NCI-H2196 treated with DMSO at 0.1 percent for 48 hours (cell line): ENCODE measurements around the gene ADCY7.

Experiments
- DNase-seq: peaks from one replicate; lab custom pipeline; 2025; ENCODE audit not compliant: unreplicated experiment; lab: John Stamatoyannopoulos, UW

The ADCY7 gene

DNA sequence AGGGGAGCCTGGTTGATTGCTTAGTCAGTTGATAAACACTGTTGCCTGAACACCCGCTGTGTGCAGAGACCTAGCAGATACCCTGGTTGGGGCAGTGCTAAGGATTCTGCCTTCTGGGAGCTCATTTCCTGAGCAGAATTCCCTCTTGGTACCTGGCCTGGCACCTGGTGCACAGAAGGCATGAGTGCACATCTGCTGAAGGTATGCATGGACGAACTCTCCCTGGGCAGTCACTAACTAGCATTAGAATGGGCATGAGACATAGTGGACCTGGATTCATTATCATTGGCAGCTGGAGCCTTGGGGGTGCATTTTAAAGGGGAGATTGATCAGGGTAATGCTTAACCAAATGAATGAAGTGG lies 13.1 kb downstream of the ADCY7 start:
- DNase-seq: no peak

DNA sequence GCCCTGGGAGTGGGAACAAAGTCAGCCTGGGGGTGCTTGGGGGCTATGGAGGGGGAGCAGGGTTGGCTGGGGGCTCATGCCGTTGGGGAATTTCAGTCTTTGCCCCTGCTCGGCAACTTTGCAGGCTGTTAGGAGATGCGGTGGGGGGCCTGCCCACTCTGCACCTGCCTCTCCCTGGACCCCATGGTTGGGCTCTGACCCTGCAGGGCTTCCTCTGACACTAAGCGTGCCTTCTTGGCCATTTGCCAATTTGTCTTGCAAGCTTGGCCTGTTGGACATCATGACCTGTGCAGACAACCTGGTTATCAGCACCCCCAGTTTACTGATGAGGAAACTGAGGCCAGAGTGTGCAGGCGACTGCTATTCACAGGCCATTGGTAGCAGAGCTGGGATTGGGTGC lies 14.6 kb downstream of the ADCY7 start:
- no peak for DNase-seq

DNA sequence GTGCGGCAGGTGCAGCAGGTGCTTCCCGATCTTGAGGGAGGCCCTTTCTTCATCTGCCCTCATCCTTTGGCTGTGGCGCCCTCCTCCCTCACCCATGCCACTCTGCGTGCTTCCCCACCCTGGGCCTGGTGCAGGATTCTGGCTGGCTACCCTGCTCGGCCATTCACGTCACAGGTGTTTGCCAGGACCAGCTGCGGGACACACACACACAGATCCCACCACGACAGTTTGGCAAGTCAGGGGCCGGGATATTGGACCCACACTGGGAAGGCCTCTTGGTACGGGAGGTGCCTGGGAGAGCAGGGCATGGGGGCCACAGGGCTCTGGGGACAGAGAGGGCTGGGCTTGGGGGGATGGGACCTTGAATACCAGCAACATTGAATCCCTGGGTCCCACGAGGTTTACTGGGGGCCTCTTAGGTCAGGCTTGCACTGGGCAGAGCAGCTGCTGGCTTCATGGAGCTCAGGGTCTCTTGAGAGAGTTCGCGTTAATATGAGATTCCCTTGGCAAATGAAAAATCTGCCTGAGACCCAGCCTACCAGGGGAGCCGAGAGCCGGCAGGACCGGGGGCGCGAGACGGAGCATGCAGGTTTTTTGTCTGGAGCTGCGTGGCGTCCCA lies 15.1 kb downstream of the ADCY7 start:
- no peak for DNase-seq

DNA sequence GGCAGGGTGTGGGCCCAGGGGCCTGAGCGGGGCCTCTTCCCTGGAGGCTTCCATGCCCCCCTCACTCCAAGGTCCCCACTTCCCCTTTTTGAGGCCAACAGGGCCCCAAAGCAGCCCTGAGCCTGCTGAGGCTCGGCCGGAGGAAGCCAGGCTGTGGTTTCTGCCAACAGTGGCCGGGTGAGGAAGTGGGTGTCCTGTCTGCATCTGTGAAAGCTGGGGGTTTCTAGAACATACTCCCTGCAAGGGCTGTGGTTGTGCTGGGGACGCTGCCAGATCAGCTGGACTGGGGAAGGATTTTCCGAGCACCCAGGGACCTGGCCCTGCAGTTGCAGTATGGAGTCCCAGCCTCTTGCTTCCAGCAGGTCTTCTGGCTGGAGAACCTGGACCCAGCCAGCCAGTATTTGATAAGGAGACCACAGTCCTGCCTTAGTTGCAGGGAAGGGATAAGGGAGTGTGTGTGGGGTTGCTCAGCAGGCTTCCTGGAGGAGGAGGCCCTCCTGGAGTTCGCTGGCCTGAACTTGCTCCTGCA lies 15.7 kb downstream of the ADCY7 start:
- no peak for DNase-seq

DNA sequence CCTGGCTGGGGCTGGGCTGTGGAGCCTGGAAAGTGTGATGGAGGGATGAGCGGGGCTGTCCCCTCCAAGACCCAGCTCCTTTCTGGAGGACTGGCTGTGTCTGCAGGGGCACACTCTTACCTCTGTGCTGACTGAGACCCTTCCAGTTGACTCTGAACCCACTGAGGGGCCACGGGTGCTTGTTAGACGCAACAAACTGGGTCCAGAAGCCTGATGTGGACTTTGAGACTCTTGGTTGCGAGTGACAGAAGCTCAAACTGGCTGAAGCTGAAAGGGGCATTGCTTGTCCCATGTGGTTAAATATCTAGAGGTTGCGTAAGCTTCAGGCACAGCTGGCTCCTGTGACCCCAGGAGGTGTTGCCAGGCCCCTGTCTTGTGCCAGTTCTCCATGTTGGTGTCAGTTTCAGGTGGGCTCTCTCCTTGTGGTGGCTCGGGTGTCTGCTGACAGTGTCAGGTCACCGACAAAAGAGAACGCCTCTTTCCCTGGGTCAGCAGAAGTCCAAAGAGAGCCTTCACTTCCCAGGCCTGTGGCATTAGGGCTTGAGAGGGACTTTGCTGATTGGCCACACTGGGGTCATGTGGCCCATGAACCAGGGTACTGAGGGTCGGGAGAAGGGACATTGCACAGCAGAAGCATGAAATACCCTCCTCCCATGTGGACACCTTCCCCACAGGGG lies 16.7 kb downstream of the ADCY7 start:
- no peak for DNase-seq

DNA sequence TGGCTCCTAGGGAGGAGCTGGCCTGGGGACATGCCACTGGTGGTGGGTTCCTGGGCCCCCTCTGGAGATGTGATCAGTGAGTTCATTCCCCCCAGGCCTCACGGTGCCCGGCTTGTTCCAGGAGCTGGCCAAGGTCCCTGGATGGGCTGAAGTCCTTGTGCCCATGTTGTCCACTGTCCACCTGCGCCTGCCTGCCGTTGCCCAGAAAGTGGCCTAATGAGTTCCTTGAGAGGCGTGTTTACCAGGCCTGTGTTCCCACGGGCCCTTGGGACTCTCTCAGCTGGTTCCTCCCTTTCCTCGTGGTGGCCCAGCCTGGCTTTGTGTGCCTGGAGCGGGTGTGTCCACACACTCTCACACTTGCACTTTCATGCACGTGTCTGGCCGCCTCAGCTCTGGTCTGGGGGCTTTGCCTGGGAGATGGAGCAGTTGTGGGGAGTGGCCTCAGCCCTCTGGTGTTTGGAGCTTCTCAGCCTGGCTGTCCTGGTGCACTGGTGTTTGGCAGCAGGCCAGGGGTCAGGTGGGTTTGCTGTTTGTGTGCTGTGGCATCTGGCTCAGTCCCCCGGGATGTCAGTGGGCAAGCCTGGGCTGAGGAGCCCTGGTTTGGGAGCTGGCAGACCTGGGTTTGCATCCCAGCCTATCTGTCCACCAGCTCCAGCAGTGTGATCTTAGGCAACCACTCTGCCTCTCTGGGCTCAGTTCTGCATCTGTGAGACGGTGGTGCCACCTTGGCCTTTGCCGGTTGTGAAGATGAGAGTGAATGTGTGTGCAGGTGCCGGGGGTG lies 18.0 kb downstream of the ADCY7 start:
- DNase-seq: no peak

DNA sequence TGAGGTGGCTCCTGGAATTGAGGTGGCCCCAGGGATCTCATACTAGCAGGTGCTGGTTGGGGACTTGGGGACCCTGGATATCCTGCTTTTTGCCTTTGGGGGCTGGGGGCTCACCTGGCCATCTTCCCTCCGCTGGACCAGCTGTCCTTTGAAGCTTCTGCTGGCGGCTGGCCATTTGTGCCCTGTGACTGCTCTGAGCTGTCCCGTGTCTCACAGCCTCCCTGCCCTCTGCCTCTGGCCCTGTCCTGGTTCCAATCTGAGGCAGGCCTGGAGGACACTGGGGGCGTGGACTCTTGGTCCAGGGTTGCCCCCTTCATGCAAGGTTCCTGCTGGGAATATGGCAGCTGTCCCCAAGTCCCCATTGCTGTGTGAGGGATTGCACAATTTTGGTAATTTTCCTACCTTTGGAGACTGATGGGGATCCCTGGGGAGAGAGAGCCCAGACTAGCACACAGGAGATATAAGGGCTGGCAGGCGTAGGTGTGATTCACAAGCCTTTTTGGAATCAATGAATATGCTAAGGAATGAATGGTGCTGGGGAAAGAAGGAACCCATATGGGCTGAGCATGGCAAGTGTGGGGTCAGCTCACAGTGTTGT lies 19.2 kb downstream of the ADCY7 start:
- DNase-seq: no peak

DNA sequence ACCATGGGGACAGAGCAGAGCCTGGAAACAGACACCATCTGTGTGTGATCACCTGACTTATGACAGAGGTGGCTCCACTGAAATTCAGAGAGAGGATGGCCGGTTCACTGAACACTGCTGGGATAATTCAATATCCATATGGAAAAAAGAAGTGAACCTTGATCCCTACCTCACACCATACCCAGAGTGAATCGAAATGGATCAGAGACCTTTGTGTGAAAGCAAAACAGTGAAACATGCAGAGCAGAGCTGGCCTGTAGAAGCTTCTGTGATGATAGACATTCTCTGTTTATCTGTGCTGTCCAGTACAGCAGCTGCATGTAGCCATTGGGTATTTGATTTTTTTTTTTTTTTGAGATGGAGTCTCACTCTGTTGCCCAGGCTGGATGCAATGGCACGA lies 20.3 kb downstream of the ADCY7 start:
- no peak for DNase-seq

DNA sequence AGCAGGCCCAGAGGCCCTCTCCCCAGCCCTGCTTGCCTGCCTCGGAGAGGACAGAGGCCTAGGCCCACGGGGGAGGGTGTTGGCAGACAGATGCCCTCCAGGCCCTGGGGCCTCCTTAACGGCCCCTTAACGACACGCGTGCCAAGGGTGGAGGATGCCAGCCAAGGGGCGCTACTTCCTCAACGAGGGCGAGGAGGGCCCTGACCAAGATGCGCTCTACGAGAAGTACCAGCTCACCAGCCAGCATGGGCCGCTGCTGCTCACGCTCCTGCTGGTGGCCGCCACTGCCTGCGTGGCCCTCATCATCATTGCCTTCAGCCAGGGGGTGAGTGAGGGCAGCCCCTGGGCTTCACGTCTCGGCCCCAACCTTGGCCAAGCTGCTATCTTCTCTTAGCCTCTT lies 21.7 kb downstream of the ADCY7 start:
- no peak for DNase-seq

DNA sequence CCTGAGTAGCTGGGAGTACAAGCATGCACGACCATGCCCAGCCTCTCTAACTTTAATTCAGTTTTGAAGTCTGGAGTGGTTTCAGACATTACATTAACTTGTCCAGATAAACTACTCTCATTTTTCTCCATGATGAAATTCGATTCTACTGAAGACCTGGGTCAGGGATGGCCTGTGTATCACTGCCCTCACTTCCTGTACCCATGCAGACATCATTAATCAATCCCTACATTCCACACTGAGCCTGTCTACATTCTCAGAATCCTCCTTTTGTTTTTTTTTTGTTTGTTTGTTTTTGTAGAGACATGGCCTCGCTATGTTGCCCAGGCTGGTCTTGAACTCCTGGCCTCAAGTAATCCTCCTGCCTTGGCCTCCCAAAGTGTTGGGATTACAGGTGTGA lies 22.6 kb downstream of the ADCY7 start:
- no peak for DNase-seq

DNA sequence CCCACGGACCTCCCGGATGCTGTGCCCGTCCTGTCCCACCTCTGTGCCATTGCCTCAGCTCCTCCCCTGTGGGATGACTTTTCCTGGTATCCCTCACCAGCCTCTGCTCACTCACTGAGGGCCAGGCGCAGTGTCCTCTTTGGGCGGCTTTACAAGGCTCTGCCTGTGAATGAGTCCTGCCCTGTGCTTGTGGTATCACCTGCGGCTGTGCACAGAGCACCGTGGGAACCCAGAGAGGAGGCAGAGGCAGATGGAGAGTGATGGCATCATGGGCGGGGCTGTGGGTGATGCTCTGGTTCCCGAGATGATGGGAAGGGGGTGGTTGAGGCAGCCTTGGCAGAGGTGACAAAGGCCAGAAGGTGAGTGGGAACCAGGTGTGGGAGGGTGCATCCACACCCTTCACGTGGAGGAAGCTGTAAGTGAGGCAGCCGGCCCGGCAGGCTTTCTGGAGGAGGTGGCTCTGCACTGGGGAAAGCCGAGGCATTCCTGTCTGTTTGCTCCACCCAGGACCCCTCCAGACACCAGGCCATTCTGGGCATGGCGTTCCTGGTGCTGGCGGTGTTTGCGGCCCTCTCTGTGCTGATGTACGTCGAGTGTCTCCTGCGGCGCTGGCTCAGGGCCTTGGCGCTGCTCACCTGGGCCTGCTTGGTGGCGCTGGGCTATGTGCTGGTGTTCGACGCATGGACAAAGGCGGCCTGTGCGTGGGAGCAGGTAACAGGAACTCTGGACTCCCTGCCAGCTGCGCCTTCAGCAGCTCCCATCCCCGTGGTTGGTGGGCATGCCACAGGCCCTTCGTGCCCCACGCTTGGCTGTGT lies 23.8 kb downstream of the ADCY7 start:
- DNase-seq: no peak

DNA sequence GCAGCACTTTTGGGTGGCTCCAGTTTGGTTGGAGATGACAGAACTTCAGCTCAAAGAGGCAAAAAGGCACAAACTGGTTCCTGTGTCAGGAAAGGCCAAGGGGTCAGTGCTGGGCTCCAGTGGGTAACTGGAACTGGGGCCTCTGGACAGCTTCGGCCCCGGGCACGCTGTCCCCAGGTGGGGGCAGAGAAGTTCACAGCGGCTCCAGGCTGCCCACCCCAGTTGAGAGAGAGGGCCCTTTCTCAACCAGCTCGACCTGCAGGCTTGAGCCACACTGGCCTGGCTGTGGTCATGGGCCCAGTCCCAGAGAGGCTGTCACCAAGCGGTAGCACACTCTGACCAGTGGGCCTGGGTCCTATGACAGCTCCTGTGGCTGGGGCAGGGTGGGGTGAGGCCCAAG lies 24.5 kb downstream of the ADCY7 start:
- no peak for DNase-seq

DNA sequence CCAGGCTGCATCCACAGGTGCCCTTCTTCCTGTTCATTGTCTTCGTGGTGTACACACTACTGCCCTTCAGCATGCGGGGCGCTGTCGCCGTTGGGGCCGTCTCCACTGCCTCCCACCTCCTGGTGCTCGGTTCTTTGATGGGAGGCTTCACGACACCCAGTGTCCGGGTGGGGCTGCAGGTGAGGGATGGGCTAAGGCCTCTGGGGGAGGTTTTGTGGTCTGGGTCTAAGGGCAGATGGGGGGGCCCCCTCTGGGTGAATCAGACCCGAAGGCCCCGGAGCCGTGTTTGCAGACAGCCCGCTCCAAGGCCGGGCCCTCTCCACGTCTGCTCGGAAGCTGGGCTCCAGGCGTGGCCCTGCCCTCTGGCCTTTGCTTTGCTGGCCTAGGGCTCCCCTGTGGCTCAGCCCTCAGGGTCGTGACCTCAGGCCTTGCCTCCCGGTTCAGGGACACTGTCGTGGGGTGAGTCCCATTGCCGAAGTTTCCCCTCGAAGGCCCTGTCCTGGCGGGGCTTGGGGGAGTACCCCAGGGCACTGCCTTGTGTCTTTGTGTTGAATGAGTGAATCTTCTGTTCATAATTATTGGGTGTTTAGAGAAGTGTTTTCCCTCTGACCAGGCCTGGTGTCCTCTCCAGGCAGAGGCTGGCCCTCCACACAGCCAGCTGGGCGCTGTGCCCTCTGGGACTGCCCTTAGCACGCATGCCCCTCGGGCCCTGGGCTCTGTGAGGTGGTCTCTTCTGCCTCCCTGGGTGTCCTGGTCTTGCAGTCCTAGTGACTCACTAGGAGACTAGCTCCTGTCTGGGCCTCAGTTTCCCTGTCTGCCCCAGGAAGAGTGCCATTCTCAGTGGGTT lies 25.6 kb downstream of the ADCY7 start:
- DNase-seq: no peak

DNA sequence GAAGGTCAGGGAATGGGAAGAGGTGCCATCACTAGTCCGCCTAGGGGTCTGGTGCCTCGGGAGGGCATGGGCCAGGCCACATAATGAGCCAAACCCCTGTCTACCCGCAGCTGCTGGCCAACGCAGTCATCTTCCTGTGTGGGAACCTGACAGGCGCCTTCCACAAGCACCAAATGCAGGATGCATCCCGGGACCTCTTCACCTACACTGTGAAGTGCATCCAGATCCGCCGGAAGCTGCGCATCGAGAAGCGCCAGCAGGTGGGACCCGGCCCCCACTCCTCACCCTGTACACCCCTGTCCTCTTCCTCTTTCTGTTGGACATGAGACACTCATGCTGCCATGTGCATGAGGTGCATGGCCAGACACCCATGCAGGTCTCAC lies 26.2 kb downstream of the ADCY7 start:
- no peak for DNase-seq

DNA sequence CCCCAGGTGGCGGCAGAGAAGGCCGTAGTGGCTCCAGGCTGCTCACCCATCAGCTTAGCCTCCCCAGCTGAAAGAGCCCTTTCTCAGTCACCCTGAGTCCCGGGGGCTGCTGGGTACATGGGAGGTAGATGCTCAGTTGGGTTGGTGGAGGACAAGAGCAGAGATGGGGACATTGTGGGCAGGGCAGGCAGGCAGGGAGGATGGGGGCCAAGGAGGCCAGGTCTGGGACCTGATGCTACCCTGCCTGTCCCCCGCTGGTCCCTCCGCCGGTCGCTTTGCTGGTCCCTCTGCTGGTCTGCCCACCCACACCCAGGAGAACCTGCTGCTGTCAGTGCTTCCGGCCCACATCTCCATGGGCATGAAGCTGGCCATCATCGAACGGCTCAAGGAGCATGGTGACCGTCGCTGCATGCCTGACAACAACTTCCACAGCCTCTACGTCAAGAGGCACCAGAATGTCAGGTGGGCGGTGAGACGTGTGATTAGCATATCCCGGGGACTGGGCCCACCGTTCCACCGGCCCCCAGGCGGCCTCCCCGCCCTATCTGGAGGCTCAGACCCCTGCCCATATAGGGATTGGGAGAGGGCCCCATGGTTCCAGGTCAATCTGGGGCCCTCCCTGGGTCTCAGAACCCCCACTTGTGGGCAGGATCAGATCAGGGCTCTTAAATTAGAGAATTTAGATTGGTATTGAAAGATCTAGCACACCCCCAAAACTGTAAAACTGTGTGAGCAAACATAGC lies 26.9 kb downstream of the ADCY7 start:
- DNase-seq: no peak

DNA sequence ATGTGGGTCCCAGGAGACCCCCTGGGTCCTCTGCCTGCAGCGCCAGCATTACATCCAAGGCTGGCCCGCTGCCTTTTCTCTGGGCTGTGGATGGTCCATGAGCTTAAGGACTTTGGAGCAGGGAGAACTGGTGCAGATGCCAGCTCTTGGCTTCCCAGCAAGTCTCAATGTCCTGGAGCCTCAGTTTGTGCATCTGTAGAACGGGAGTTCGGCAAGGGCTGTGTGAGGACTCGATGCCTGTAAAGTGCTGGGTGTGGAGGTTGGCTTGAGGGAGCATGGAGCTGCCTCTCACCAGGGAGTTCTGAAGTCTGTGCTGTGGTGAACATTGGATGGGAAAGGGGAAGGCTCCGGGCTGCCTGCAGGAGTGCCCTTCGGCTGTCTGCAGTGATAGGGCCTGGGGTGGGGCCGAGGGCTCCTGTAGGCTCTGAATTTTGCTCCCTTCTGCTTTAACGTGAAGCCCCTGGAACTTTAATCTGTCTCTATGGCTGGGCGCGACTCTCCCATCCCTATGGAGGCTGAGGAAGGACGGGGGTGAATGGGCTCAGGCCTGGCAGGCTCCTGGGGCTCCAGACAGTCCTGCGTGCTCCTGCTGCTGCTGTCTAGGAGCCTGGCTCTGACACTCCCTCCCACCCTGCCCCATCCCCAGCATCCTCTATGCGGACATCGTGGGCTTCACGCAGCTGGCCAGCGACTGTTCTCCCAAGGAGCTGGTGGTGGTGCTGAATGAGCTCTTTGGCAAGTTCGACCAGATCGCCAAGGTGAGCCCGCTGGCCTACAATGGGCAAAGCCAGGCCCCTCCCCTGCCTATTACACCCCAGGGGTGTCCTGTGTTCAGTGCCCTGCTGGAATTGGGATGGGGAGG lies 27.9 kb downstream of the ADCY7 start:
- DNase-seq: no peak

DNA sequence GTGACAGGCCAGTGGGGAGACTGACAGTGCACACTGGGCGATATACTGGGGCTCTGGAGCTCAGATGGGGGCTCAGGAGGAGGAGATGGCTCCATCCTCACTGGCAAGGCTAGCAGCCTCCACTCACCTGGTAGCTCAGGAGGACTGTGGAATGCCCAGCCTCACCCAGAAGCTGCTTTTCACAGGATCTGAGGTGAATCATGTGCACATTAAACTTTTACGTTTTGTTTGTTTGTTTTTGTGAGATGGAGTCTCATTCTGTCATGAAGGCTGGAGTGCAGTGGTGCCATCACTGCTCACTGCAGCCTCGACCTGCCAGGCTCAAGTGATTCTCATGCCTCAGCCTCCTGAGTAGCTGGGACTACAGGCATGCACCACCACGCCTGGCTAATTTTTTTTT lies 28.6 kb downstream of the ADCY7 start:
- DNase-seq: no peak

DNA sequence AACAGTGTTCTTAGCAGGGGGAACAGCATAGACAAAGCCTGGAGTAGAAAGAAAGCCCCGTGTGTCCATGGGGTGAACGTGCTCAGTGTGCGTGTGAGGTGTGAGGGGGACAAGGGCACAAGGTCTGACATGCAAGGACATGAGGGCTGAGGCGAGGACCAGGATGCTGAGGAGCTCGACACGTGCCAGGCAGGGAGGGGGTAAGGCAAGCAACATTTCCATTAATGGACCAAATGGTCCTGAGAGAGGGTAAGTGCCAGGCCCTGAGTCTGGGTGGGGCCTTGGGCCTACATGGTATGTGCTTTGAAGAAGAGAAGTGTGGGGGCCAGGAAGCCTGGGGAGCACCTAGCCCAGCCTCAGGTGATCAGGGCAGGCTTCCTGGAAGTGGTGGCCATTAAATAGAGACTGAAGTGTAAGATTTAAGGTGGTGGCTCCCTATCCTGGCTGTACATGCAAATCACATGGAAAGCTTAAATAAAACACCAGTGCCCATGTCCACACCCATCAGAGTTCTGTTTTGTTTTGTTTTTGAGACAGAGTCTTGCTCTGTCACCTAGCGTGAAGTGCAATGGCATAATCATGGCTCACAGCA lies 29.3 kb downstream of the ADCY7 start:
- DNase-seq: no peak
